ENCODE measurements around the gene SLC5A4.

Gene SLC5A4

DNA sequence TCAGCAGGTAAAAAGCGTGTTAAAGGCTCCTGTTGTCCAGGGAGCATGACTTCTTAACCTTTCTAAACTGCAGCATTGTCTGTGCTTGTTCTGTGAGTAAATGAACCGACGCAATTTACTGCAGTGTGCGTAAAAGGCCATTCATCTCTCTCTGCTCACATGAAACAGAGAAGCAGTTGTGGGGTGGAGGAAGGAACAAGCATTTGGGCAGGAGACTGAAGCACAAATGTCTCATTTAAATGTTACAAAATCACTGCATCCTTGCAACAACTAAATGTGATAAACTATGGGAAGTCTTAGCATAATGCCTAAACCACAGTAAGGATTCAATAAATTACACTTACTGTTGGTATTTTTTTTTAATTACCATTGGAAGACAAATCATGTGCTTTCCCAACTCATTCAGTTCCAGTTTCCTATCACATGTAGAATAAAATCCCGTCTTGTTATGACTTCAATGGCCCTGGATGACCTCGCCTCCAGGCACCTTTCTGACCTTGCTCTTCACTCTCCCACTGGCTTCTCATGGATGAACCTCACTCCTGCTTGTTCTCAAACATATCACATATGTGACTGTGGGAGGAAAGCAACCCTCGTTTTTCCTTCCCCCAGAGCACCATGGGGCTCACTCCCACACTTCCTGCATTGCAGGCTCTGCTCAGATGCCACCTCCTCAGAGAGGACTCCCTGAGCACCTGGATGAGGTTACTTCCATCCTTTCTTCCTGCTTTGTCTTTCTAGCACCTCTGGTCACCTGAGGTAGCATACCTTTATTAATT, 28.6 kb downstream of the SLC5A4 start:
- TF ChIP-seq, protein P1, sequence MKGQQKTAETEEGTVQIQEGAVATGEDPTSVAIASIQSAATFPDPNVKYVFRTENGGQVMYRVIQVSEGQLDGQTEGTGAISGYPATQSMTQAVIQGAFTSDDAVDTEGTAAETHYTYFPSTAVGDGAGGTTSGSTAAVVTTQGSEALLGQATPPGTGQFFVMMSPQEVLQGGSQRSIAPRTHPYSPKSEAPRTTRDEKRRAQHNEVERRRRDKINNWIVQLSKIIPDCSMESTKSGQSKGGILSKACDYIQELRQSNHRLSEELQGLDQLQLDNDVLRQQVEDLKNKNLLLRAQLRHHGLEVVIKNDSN (IDR thresholded peaks at IDR 0.05) = no peak
- no peak for TF ChIP-seq NFIC (IDR thresholded peaks at IDR 0.05)
- no peak for TF ChIP-seq CEBPB (IDR thresholded peaks at IDR 0.05)
- no peak for TF ChIP-seq ZBTB7A (IDR thresholded peaks at IDR 0.05; ENCODE audit: low read depth)
- no peak for TF ChIP-seq RAD21 (IDR thresholded peaks at IDR 0.05; ENCODE audit: low read depth)
- TF ChIP-seq EGR1 (IDR thresholded peaks at IDR 0.05) = no peak
- TF ChIP-seq, protein P2, sequence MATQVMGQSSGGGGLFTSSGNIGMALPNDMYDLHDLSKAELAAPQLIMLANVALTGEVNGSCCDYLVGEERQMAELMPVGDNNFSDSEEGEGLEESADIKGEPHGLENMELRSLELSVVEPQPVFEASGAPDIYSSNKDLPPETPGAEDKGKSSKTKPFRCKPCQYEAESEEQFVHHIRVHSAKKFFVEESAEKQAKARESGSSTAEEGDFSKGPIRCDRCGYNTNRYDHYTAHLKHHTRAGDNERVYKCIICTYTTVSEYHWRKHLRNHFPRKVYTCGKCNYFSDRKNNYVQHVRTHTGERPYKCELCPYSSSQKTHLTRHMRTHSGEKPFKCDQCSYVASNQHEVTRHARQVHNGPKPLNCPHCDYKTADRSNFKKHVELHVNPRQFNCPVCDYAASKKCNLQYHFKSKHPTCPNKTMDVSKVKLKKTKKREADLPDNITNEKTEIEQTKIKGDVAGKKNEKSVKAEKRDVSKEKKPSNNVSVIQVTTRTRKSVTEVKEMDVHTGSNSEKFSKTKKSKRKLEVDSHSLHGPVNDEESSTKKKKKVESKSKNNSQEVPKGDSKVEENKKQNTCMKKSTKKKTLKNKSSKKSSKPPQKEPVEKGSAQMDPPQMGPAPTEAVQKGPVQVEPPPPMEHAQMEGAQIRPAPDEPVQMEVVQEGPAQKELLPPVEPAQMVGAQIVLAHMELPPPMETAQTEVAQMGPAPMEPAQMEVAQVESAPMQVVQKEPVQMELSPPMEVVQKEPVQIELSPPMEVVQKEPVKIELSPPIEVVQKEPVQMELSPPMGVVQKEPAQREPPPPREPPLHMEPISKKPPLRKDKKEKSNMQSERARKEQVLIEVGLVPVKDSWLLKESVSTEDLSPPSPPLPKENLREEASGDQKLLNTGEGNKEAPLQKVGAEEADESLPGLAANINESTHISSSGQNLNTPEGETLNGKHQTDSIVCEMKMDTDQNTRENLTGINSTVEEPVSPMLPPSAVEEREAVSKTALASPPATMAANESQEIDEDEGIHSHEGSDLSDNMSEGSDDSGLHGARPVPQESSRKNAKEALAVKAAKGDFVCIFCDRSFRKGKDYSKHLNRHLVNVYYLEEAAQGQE (IDR thresholded peaks at IDR 0.05; ENCODE audit: low read depth) = no peak
- no peak for TF ChIP-seq YY1 (IDR thresholded peaks at IDR 0.05; ENCODE audit: low read depth)
- TF ChIP-seq EP300 (IDR thresholded peaks at IDR 0.05; ENCODE audit: borderline replicate concordance) = no peak
- no peak for TF ChIP-seq TCF12 (IDR thresholded peaks at IDR 0.05; ENCODE audit: low read depth)
- no peak for TF ChIP-seq FOXM1 (IDR thresholded peaks at IDR 0.05; ENCODE audit: borderline replicate concordance, low read depth)
- TF ChIP-seq, protein P3, sequence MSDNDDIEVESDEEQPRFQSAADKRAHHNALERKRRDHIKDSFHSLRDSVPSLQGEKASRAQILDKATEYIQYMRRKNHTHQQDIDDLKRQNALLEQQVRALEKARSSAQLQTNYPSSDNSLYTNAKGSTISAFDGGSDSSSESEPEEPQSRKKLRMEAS (IDR thresholded peaks at IDR 0.05) = no peak
- no peak for TF ChIP-seq CREB1 (IDR thresholded peaks at IDR 0.05; ENCODE audit: low read depth)
- no peak for TF ChIP-seq TAF1 (IDR thresholded peaks at IDR 0.05; ENCODE audit: low read depth)
- TF ChIP-seq TEAD4 (IDR thresholded peaks at IDR 0.05) = no peak

DNA sequence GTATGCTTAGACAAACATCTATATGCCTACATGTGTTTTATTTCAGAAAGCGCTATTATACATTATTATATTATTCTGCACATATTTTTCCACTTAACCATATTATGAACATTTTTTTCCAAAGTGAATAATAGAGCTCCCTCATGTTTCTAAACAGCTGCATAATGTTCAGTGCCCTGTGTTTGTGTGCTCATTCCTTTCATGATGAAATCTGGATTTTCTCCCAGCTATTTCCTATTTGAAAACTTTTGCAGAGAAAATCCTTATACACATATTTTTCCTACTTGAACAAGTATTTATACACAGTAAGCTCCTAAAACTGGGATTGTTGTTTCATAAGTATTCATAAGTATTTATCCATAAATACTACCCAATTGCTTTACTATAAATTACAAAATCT, 32.2 kb downstream of the SLC5A4 start:
- TF ChIP-seq CREB1 (IDR thresholded peaks at IDR 0.05; ENCODE audit: low read depth) (no peak), EP300 (IDR thresholded peaks at IDR 0.05; ENCODE audit: borderline replicate concordance) (no peak), NFIC (IDR thresholded peaks at IDR 0.05) (no peak), CEBPB (IDR thresholded peaks at IDR 0.05) (no peak), YY1 (IDR thresholded peaks at IDR 0.05; ENCODE audit: low read depth) (no peak), EGR1 (IDR thresholded peaks at IDR 0.05) (no peak), TEAD4 (IDR thresholded peaks at IDR 0.05) (no peak)
- TF ChIP-seq, protein P2 (IDR thresholded peaks at IDR 0.05; ENCODE audit: low read depth) = no peak
- TF ChIP-seq, protein P3 (IDR thresholded peaks at IDR 0.05) = no peak

DNA sequence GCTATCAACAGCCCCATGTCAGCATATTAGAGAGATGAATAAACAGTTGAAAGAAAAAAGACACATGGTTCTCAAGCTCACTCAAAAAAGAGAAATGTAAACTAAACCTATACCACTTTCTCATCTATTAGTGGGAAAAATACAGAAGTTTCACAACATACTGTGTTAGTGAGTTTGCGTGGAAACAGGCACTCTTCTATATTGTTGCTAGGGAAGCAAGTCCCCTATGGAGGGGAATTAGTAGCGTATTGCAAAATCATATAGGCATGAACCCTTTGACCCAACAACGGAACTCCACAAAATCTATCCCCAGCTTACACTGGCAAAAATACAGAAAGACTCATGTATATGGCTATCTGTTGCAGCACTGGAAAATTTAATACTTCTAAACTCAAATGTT, 36.1 kb downstream of the SLC5A4 start:
- no peak for TF ChIP-seq NFIC (IDR thresholded peaks at IDR 0.05)
- TF ChIP-seq, protein P2 (IDR thresholded peaks at IDR 0.05; ENCODE audit: low read depth) = no peak
- TF ChIP-seq CEBPB (IDR thresholded peaks at IDR 0.05) = no peak
- no peak for TF ChIP-seq RAD21 (IDR thresholded peaks at IDR 0.05; ENCODE audit: low read depth)
- TF ChIP-seq, protein P3 (IDR thresholded peaks at IDR 0.05) = no peak
- TF ChIP-seq, protein P1 (IDR thresholded peaks at IDR 0.05) = no peak
- TF ChIP-seq TAF1 (IDR thresholded peaks at IDR 0.05; ENCODE audit: low read depth) = no peak

DNA sequence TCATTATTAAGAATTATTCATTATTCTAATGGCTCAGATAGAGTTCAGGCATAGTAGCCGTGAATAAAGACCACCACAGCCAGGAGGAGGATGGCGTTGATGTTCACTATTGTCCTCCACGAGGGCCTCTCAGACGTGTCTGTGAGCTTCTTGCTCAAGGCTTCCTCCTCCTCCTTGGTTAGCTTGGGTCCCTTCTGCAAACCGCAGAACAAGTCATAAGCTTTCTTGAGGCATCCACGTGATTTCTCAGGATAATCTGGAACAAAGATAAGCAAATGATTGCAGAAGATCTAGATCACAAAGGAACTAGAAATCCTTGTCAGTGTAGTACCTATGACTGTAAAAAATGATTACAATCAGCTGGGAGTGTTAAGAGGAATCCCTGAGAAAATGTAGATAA, 36.7 kb downstream of the SLC5A4 start:
- no peak for TF ChIP-seq TEAD4 (IDR thresholded peaks at IDR 0.05)
- TF ChIP-seq NFIC (IDR thresholded peaks at IDR 0.05) = no peak
- TF ChIP-seq CEBPB (IDR thresholded peaks at IDR 0.05) = no peak
- no peak for TF ChIP-seq TAF1 (IDR thresholded peaks at IDR 0.05; ENCODE audit: low read depth)
- no peak for TF ChIP-seq TCF12 (IDR thresholded peaks at IDR 0.05; ENCODE audit: low read depth)
- TF ChIP-seq ZBTB7A (IDR thresholded peaks at IDR 0.05; ENCODE audit: low read depth) = no peak
- no peak for TF ChIP-seq RAD21 (IDR thresholded peaks at IDR 0.05; ENCODE audit: low read depth)
- no peak for TF ChIP-seq EP300 (IDR thresholded peaks at IDR 0.05; ENCODE audit: borderline replicate concordance)

Measured in Ishikawa (cell line).